ENCODE measurements around the gene KDM6B.

Gene KDM6B

DNA sequence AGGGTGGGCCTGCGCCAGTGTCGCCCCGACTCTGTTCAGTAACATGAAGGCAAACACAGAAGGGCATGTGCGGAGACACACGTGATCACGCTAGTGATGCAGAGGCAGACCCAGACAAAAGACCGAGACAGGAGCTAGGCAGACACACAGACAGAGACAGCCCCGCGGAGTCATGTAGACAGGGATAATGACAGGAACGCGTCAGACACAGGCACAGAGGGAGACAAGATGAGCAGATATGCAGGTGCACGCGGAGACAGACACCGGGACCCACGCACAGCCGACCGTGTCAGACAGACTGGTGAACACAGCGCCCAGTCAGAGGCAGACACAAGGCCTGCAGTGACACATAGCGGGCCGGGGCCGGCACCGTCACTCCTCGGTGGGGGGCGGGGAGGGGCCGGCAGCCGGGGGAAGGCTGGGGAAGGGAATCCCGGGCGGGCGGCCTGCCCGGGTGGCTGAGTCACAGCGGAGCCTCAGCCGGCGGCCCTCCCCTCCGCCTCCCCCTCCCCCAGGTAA lies 7.4 kb downstream of the KDM6B start:
- DNase-seq, result no peak

DNA sequence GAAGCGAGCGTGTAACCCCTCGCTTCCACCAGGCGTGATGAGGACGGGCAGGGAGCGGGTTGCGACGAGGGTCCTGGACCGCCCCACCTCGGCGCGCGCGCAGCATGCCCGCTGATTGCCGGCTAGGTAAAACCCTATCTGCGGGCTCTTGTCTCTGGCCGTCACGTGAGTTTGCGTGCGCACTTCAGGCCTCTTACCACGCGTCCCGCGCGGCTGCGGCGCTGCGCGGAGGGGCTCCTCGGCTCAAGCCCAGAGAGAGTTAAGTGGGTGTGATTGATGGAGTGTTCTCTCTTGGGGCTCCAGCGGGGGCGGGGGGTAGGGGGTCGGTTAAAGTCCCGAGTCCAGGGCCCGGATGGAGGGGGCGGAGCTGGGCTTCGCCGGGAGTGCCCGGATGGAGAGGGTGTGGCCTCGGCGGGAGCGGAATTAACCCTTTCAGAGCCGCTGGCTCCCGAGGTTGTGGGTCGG lies 7.9 kb downstream of the KDM6B start:
- peak; percentile 63 for DNase-seq

GRCh38 chr17:7842380-7843256 lies 8.6 kb downstream of the KDM6B start:
- no peak for DNase-seq

GRCh38 chr17:7843257-7843535 lies 9.2 kb downstream of the KDM6B start:
- DNase-seq, result no peak

GRCh38 chr17:7843536-7844291 lies 9.7 kb downstream of the KDM6B start:
- peak; percentile 54 for DNase-seq

DNA sequence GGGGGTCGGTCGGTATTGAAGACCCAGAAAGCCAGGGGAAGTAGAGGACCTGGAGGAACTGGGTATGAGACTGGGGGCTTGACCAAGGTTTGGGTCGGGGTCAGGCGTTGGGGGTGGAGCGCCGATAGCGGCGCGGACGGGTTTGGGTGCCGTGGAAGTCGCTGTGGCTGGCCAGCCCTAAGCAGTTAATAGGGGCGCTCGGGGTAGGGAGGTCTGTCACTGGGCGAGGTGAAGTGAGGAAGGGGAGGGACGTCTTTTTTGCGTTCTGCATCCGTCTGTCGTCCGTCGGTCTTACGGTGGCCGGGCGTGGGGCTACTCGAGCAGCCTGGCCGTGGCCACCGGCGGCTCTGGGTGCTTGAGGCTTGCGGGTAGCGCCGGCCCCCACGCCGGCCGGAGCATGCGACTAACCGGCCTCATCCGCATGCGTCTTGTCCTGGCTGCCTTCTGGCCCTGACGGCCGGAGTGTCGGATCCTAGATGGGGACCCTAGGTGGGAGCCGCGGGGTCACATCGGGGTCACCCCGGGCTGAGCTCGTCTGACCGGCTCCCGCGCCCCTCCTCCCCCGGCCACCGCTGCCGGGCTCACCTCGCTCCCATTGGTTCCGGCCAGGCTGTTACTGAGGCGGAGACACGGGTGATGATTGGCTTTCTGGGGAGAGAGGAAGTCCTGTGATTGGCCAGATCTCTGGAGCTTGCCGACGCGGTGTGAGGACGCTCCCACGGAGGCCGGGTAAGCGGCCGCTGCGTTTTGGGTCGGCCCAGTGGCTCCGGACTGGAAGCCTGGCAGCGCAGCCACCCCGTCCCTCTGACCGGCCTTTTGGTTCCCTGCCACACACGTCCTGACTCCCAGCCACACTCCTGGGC lies 10.5 kb downstream of the KDM6B start:
- no peak for DNase-seq

GRCh38 chr17:7845359-7846062 lies 11.5 kb downstream of the KDM6B start:
- DNase-seq, result no peak

DNA sequence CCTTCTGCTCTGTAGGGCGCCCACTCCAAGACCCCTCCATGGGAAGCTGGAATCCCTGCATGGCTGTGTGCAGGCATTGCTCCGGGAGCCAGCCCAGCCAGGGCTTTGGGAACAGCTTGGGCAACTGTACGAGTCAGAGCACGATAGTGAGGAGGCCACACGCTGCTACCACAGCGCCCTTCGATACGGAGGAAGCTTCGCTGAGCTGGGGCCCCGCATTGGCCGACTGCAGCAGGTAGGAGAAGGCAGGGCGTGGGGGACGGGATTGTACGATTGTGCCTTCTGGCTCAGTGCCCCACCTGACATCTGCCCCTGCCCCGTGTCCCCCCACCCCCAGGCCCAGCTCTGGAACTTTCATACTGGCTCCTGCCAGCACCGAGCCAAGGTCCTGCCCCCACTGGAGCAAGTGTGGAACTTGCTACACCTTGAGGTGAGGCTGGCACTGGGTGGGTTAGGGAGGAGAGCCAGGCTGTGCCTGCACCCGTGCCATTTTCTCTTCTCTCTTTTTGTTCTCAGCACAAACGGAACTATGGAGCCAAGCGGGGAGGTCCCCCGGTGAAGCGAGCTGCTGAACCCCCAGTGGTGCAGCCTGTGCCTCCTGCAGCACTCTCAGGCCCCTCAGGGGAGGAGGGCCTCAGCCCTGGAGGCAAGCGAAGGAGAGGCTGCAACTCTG lies 12.2 kb downstream of the KDM6B start:
- no peak for DNase-seq

DNA sequence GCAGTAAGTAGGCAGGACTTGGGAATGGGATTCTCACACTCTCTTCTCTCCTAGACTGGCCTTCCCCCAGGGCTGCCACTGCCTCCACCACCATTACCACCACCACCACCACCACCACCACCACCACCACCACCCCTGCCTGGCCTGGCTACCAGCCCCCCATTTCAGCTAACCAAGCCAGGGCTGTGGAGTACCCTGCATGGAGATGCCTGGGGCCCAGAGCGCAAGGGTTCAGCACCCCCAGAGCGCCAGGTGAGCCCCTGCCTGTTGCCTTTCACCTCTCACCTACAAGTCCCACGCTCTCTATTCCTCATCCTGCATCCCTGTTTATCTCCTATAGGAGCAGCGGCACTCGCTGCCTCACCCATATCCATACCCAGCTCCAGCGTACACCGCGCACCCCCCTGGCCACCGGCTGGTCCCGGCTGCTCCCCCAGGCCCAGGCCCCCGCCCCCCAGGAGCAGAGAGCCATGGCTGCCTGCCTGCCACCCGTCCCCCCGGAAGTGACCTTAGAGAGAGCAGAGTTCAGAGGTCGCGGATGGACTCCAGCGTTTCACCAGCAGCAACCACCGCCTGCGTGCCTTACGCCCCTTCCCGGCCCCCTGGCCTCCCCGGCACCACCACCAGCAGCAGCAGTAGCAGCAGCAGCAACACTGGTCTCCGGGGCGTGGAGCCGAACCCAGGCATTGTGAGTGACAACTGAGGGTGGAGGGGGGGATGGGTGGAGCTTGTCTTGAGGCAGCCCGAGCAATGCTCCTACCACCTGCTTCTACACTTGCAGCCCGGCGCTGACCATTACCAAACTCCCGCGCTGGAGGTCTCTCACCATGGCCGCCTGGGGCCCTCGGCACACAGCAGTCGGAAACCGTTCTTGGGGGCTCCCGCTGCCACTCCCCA lies 13.0 kb downstream of the KDM6B start:
- DNase-seq, result no peak

- no peak for DNase-seq
Measured at GRCh38 chr17:7848131-7848579, 14.1 kb downstream of the KDM6B start.

GRCh38 chr17:7848739-7849129 lies 14.7 kb downstream of the KDM6B start:
- DNase-seq, result no peak

DNA sequence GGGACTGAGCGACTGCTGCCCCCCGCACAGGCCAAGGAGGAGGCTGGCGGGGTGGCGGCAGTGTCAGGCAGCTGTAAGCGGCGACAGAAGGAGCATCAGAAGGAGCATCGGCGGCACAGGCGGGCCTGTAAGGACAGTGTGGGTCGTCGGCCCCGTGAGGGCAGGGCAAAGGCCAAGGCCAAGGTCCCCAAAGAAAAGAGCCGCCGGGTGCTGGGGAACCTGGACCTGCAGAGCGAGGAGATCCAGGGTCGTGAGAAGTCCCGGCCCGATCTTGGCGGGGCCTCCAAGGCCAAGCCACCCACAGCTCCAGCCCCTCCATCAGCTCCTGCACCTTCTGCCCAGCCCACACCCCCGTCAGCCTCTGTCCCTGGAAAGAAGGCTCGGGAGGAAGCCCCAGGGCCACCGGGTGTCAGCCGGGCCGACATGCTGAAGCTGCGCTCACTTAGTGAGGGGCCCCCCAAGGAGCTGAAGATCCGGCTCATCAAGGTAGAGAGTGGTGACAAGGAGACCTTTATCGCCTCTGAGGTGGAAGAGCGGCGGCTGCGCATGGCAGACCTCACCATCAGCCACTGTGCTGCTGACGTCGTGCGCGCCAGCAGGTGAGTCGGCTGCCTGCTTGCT lies 15.2 kb downstream of the KDM6B start:
- no peak for DNase-seq

- no peak for DNase-seq
Measured at GRCh38 chr17:7849751-7850504, 15.9 kb downstream of the KDM6B start.

GRCh38 chr17:7850701-7851437 lies 16.9 kb downstream of the KDM6B start:
- no peak for DNase-seq

- DNase-seq, result peak; percentile 64
Measured at GRCh38 chr17:7851438-7852261, 17.6 kb downstream of the KDM6B start.

DNA sequence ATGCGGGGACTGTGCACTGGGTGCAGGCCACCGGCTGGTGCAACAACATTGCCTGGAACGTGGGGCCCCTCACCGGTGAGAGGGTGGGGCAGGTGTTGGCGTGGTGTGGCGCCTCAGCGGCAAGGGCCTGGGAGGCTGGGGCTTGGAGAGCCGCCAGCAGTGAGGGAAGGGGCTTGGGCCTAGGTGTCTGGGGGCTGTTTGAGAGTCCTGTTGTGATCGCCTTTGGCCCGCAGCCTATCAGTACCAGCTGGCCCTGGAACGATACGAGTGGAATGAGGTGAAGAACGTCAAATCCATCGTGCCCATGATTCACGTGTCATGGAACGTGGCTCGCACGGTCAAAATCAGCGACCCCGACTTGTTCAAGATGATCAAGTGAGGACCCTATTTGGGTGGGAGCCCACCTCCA lies 18.2 kb downstream of the KDM6B start:
- DNase-seq, result no peak

- no peak for DNase-seq
Measured at GRCh38 chr17:7852919-7853690, 19.1 kb downstream of the KDM6B start.

Measured in NCI-H2107 (cell line).